Right forelimb (tissue), 1 donor: ENCODE data around the gene FAN1.

ENCODE experiments used
- DNase-seq: peaks from one replicate; pipeline ENCODE4 v3.0.0-alpha.2; 2018

The FAN1 gene

GRCh38 chr15:30921781-30922479, 18.2 kb downstream of the FAN1 start:
- no peak for DNase-seq

GRCh38 chr15:30922480-30923311, 19.0 kb downstream of the FAN1 start:
- DNase-seq, result peak; percentile 67

DNA sequence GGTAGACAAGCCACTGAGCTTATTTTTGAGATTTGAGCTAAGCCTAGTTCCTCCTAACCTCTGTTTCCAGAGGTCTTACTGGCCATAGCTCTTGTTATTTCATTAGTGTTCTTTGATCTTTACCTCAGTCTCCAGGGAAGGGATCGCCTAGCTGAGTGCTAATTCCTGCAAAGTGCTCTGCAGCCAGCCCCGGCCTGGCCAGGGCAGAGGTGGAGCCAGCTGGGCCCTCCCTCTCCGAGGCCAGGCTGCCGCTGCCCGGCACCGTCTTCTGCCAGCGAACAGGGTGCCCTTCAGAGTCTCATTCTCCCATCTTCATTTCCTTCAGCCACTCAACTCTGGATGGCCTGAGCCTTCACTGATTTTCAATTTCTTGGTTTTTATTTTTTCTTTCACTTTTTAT, 19.7 kb downstream of the FAN1 start:
- no peak for DNase-seq

DNA sequence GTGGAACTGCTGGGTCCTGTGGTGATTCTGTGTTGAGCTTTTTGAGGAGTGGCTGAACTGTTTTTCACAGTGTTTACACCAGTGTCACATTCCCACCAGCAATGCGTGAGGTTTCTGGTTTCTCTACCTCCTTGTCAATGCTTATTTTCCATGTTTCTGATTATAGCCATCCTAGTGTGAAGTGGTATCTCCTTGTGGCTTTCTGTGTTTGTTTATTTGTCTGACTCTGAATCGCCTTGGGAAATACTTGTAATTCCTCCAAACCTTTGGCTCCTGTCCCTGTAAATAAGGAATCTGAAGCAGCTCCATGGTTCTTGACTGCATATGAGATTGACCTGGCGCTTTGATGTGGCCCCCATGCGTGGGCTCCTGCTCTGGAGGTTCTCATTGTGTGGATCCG, 20.6 kb downstream of the FAN1 start:
- DNase-seq, result no peak

DNA sequence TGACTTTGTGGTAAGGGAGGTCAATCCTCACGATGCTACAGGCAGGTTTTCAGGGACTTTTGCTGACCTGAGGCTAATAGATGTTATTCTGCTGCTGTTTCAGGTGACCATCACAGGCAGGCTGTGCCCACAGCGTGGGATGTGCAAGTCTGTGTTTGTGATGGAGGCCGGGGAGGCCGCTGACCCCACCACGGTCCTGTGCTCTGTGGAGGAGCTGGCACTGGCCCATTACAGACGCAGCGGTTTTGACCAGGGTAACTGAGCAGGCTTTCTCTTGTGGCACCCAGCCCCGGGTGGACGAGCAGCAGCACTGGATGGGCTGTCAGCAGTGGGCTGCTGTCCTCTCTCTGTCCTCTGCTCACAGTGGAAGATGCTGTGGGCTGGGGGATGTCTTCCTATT, 22.0 kb downstream of the FAN1 start:
- DNase-seq, result no peak

- no peak for DNase-seq
Measured at GRCh38 chr15:30926161-30926560, 22.4 kb downstream of the FAN1 start.

- no peak for DNase-seq
Measured at GRCh38 chr15:30927148-30927761, 23.5 kb downstream of the FAN1 start.

- DNase-seq, result no peak
Measured at GRCh38 chr15:30928076-30928475, 24.4 kb downstream of the FAN1 start.

GRCh38 chr15:30929064-30929669, 25.5 kb downstream of the FAN1 start:
- DNase-seq, result no peak

DNA sequence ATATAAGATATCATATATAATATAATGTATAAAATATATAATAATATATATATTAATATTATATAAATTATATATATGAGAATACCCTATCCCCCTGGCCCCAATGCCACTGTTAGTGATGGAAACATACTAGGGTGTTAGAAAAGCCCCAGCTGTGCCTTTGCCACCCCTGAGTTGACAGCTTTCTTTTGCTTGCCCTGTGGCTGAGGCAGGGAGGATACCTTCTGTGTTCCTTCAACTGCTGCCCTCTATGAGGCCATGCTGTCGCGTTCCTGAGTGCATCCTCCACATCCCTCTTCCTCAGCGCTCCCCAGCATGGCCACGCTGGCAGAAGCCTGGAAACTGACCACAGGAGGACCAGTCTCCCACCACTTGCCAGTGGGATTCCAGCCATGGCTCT, 26.3 kb downstream of the FAN1 start:
- DNase-seq, result no peak

GRCh38 chr15:30930422-30930821, 26.7 kb downstream of the FAN1 start:
- DNase-seq, result no peak

DNA sequence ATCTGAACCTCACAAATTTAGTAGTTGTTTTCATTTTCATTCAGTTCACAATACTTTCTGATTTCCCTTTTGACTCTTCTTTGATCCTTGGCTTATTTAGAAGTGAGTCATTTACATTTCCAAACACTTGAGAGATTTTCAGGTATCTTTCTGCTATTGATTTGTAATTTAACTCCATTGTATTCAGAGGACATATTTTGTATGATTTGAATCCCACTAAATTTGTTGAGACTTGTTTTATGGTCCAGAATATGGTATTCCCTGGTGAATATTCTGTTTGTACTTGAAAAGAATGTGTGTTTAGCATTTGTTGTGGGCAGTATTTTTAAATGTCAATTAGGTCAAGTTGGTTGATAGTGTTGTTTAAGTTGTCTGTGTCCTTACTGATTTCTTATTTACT, 29.6 kb downstream of the FAN1 start:
- DNase-seq, result no peak

GRCh38 chr15:30939161-30939560, 35.4 kb downstream of the FAN1 start:
- DNase-seq, result no peak

- no peak for DNase-seq
Measured at GRCh38 chr15:30940359-30940758, 36.6 kb downstream of the FAN1 start.

DNA sequence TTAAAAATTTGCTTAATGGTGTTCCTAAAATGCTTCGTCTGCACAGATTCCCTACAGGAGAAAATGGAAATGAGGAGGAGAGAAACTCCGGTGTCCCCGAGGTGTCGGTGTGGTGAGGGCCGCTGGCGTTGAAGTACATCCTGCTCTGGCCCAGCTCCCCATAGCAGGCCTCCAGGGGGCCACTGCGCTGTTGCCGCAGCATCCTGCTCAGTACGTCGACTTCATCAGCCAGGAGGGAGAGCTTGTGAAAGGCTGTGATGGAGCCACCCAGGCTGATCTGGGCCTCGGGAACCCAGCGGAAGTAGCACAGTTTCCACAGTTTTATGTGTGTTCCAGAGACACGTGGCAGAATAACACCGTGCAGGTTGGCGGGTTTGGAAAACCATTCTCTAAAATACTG, 37.8 kb downstream of the FAN1 start:
- no peak for DNase-seq

DNA sequence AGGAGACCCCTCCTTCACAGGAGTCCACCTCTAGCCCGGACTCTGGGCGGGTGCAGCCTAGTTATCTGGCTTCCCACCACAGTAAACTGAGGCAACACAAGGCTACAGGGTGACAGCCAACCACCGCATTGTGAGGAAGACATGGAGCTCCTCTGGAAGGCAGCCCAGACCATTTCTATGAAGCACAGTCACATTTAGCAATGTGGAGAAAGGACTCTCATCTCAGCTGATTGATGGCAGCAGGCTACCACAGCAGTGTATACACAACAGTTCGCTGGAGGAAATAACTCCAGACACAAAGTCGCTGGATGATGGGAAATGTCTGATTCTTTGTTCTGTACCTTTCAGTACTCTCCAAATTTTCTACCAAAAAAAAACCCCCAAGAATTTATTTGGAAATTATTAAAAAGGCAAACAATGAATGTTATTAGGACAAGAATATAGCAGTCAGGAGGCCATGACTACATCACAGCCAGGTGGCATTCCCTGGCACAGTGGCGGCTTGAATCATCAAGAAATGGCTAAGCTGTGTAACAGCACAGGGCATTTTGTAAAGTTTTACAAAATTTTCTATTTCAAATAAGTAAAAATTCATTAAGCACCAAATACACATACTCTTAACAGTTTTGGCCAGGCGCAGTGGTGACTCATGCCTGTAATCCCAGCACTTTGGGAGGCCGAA, 40.1 kb downstream of the FAN1 start:
- no peak for DNase-seq

DNA sequence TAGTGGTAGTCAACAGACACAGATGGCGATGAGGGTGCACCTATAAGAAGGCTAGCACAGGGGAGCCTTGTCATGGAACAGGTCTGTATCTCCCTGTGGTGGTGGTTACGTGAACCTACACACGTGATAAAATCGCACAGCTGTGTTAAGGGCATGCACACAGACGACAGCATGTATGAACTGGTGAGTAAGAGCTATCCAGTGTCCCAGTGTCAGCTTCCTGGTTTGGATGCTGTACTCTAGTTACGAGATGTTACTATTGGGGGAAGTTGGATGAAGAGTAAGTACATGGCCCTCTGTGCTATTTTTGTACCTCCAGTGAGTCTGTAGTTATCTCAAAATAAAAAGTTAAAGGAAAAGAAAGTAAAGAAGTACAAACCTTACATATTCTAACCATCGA, 49.5 kb downstream of the FAN1 start:
- DNase-seq, result no peak

GRCh38 chr15:30953731-30954378, 50.1 kb downstream of the FAN1 start:
- no peak for DNase-seq

GRCh38 chr15:30954674-30955073, 51.0 kb downstream of the FAN1 start:
- no peak for DNase-seq

- no peak for DNase-seq
Measured at GRCh38 chr15:30956216-30957124, 52.8 kb downstream of the FAN1 start.

- DNase-seq, result no peak
Measured at GRCh38 chr15:30958219-30958618, 54.5 kb downstream of the FAN1 start.
